Activated CD8-positive, alpha-beta memory T cell treated with anti-CD3 and anti-CD28 coated beads for 36 hours (primary cell): ENCODE data around the gene DET1. TPM values are rescaled to one million over a fixed set of nuclear protein-coding genes. Genes with fewer than 3 reads are reported as not detected.
"Not testable (repeated sequence)": the region's sequence is repeated elsewhere in the genome, so short reads cannot be mapped to it uniquely, and the experiment has no call there.

ENCODE experiments used
- CTCF ChIA-PET: fragments of 350-600 bp; sonication (Branson Sonifier 250); formaldehyde crosslinking; loops from one replicate; lab custom pipeline; 2021; ENCODE audit warnings: antibody characterized with exemption; lab: Charles Lee
- POLR2A ChIA-PET: fragments of 350-600 bp; sonication (Branson Sonifier 250); formaldehyde crosslinking; loops from one replicate; lab custom pipeline; 2021; ENCODE audit warnings: antibody characterized with exemption; lab: Charles Lee
- total RNA-seq, 2 experiments: library from RNA; stranded (reverse); gene quantifications; one replicate each; pipeline ENCODE4 v1.2.3, GENCODE V29; 2021

DET1 gene
- total RNA-seq, 2 experiments from 2014 or later: 1.2 to 1.6 TPM

DNA sequence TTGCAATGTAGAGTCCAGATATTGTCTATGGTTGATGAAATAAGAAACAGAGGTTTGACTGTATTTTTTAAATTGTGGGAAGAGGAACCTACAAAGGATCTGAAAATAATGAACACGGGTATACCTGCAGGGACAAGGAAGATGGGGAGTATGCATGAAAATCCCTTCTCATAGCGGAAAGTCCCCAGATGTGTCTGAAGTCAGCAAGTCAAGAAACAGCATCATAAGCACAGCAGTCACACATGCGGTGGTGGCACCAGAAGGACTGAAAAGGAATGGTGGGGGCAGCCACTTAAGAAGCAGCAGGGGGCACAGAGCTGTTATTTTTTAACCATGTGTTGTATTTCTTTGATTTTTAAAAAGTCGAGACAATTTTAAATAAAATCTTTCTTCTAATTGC, 74.3 kb downstream of the DET1 start:
- CTCF ChIA-PET: no interaction called here
- POLR2A ChIA-PET: no interaction called here

DNA sequence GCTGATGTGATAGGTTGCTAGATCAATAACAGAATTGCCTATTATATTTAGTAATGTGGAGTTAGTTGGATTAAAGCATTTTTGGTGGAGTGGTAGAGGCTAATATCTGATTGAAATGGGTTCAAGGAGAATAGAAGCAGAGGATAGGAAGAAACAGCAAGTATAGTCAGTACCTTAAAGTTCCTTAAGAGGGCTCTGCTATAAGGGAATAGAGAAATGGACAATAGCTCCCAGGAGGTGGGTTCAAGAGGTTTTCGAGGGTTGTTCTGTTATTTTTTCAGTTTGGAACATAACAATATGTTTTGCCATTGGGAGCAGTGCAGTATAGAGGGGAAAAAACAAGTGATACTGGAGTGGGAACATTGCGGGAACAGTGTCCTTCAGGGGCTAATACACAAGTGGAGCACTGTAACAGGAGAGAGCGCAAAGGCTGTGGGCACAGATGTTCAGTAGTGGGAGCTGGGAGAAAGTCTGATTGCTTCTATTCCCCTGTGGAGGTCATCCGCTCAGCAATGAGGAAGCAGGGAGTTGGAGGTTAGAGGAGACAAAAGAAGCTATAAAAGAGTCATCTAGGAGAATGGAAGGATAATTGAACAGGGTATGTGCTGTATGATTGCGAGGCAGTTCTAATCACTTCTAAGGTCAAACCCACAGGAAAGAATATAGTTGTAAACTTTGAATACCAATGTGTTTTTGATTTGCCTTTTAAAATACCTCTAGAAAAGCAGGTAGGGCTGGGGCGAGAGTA, 75.7 kb downstream of the DET1 start:
- ChIA-PET POLR2A (interaction anchor here (0.6 kb wide), 1 partner anchor 587 kb away, joined by 3 read pairs; no protein-coding TSS in a partner anchor), CTCF (no interaction called here)

DNA sequence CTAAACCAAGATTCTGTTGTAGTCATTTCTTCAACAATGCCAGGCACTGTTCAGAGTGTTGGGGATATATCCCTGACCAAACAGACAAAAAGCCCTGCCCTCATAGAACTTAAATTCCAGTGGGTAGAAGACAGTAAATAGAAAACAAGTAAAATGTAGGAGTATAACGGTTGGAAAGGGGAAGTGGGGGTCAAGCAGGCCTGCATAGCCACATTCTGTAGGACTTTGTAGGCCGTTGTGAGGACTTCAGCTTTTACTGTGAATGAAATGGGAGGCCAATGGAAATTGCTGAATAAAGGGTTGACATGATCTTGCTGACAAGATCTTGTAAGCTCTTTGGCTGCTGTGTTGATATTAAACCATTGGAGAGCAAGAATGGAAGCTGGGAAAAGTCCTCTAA, 77.2 kb downstream of the DET1 start:
- POLR2A ChIA-PET: no interaction called here
- CTCF ChIA-PET: no interaction called here

DNA sequence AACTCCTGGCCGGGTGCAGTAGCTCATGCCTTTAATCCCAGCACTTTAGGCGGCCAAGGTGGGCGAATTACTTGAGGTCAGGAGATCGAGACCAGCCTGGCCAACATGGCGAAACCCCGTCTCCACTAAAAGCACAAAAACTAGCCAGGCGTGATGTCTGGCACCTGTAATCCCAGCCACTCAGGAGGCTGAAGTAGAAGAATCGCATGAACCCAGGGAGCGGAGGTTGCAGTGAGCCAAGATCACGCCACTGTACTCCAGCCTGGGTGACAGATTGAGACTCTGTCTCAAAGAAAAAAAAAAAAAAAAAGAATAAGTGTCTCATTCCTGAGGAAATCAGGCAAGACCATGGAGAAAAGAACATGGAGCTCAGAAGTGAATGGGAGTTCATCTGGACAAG, 77.8 kb downstream of the DET1 start:
- POLR2A ChIA-PET: not testable (repeated sequence)

DNA sequence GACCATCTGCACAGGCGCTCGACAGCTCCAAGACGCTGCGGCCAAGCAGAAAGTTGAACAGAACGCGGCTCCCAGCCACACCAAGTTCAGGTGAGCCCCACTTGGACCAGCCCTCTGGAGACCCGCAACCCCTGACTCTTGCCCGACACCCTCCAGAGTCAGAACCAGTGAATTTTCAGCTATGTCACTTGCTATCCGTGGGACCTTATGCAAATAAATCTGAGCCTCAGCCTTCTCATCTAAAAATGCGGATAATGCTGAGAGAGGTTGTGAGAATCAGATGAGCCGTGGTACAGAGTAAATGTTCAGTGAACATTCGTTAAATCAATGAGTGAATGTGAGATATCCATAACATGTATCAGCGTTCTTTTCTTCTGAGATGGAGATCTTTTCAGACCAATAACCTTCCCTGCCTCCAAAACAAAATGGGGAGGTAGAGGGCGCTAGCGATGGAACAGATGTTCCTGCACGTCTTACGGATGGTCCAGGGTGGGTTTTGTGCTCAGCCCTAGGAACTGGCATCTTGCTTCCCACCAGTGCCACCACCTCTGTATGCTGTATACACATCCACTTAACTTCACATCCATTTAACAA, 78.4 kb downstream of the DET1 start:
- CTCF ChIA-PET: interaction anchor here (1.0 to 2.5 kb wide), 4 partner anchors 10 to 190 kb away, joined by 3 to 7 read pairs (median 4); no protein-coding TSS in a partner anchor

More for the DNA sequence above, 77.8 kb downstream of the DET1 start:
- CTCF ChIA-PET: interaction anchor here (2.5 kb wide), 1 partner anchor 13 kb away, joined by 7 read pairs; no protein-coding TSS in a partner anchor

DNA sequence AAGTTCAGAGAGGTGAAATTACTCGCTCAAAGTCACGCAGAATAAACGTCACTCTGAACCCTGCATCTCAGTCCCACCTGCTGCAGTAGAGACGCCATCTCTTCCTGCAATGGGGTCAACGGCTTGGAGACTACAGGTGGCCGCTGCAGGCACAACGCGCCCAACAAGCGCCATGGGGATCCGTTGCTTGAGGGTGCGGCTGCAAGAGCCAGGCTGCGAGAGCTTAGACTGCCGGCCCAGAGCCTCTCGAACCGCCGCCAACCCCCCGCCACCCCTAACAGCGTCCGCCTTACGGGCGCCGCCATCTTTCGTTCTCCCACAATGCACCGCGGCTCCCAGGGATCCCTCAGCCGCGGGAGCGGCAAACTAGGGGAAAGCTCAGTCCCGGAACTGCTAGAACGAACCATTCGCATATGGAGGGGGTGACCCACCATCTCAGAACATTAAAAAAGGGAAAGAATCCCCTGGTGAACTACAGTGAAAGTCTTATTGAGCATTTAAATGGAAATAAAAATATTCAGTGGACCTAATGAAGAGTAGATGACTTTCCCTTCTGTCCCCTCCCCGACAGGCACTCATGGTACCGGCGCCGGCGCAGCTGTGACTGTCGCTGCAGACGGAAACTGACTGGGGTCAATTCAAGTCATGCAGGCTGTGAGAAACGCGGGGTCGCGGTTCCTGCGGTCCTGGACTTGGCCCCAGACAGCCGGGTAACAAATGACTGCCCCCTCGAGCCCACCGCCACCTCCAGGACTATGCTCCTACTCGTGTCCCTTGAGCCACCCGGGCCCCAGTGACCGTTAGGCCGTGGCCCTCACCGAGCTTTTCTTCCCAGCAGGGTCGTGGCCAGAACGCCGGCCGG, 79.2 kb downstream of the DET1 start, which contains the start of the genes MRPL46 and MRPS11:
Gene MRPL46 (minus strand): TSS at position 316 of the 862 bp plus-strand sequence. CDS start 11 bp downstream, at position 305.
Gene MRPS11 (plus strand): TSS at position 636 of the 862 bp plus-strand sequence. CDS start 10 bp downstream, at position 646.
- ChIA-PET POLR2A (interaction anchor here (0.8 to 1.3 kb wide), 3 partner anchors 9 to 181 kb away, joined by 3 to 4 read pairs (median 4); partner anchors contain the start of gene ISG20), CTCF (interaction anchor here (1.0 to 2.5 kb wide), 4 partner anchors 9 to 191 kb away, joined by 3 to 7 read pairs (median 4); no protein-coding TSS in a partner anchor)

More for the DNA sequence above, 78.4 kb downstream of the DET1 start:
- POLR2A ChIA-PET: interaction anchor here (0.8 to 1.3 kb wide), 3 partner anchors 10 to 181 kb away, joined by 3 to 4 read pairs (median 4); partner anchors contain the start of gene ISG20

DNA sequence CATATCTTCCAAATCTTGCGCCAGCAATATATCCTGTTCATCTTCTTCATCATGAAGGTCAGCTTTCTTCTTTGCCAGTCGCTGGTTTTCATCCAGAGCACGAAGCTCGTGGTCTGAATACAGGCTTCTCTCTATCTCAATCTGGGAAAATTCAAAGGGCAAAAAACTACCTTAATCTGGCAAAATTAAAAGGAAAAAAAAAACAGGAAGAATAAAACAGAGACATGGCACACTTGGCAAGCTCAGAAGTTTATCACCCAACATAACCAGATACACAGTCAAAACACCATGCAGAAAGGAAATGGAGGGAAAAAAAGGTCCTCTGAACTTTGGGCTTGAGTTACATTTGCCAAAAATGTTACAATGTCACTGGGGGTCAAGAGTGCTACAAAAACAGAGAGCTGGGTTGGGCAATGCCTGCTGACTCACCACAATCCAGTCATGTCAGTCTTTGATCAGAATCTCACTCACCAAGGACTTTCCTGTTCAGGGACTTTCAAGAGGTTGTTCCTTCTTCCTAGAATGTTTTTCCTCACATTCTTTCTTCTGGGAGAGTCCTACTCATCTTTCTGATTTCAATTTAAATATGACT, 80.8 kb downstream of the DET1 start:
- ChIA-PET POLR2A (interaction anchor here (0.6 to 0.7 kb wide), 2 partner anchors 87 to 169 kb away, joined by 3 to 4 read pairs; no protein-coding TSS in a partner anchor), CTCF (interaction anchor here (0.6 kb wide), 1 partner anchor 13 kb away, joined by 3 read pairs; no protein-coding TSS in a partner anchor)

DNA sequence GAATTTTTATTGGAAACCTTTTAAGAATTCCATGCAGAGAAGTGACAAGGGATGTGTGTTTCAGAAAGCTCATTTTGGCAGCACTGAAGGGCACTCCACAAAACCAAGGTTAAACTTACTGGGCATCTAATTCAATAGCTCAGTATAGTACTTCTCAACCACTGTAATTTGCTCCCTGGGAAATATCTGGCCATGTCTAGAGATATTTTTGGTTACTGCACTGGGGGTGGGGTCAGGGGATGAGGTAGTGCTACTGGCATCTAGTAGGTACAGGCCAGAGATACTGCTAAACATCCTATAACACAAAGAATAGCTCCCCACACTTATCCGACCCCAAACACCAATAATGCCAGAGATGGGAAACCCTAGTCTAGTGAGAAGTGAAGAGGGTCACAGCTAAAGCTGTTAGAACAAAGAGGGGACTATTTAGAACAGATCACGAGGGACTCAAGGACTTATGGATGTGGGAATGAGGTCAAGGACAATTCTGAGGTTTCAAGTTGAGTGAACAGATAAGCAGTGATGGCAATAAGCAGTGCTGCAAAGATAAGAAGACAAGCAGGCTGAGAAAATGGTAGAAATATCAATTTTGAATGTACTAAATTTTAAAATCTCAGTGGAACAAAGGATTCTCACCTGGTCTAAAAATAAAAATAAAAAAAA, 82.5 kb downstream of the DET1 start:
- ChIA-PET POLR2A (no interaction called here), CTCF (interaction anchor here (0.5 kb wide), 1 partner anchor 1290 kb away, joined by 5 read pairs; no protein-coding TSS in a partner anchor)

Other genes starting within 250 kb of the DET1 start
- 10 to 100 TPM; 46.9 to 48.5 TPM for gene MRPL46, start 79.3 kb downstream of the DET1 start, total RNA-seq
- gene MRPS11, start 79.0 kb downstream of the DET1 start, total RNA-seq: 10 to 100 TPM; 76.7 to 78.1 TPM
- 10 to 100 TPM; 92.9 to 94.3 TPM for gene AEN, start 74.7 kb upstream of the DET1 start, total RNA-seq
- 10 to 100 TPM; 24.9 to 28.9 TPM for gene ISG20, start 92.3 kb upstream of the DET1 start, total RNA-seq